ENCODE measurements around the gene IQSEC1. TPM values are rescaled to one million over a fixed set of nuclear protein-coding genes. Genes with fewer than 3 reads are reported as not detected.

Gene IQSEC1
- polyA plus RNA-seq, 1 donor (not counting 4 experiments of a cell fraction or from before 2014, with no cell fraction given): 2.8 TPM

GRCh38 chr3:12926660-12927059 lies 146.6 kb downstream of the IQSEC1 start:
- peaks cover 0 to 11% of the 10 kb centered on the region in 2 experiments for H3K36me3 ChIP-seq (ENCODE audit: control insufficient read depth in 2 of 2, extremely low read depth in 1 of 2, insufficient read depth in 2 of 2, low read length in 2 of 2)
- H3K4me3 ChIP-seq (ENCODE audit: control insufficient read depth in 2 of 3, extremely low read depth in 1 of 3, insufficient read depth in 2 of 3, low read depth in 1 of 3, low read length in 3 of 3): no peak overlapping the region
- peaks cover 2% of the 10 kb centered on the region for H4K20me1 ChIP-seq (ENCODE audit: control insufficient read depth, extremely low read depth, insufficient read depth, low read length)
- H3K27me3 ChIP-seq (ENCODE audit: control insufficient read depth, extremely low read depth, insufficient read depth, low read length): no peaks in the 10 kb centered on the region
- FAIRE-seq (no peak), DNase-seq (ENCODE audit: low read depth, low spot score) (no peak)
- TF ChIP-seq CTCF (optimal IDR thresholded peaks at IDR 0.05 in 1 of 3, IDR thresholded peaks at IDR 0.05 in 1 of 3, conservative IDR thresholded peaks at IDR 0.05 in 1 of 3; ENCODE audit: extremely low read depth in 1 of 3, insufficient read depth in 2 of 3, low read length in 3 of 3) (no peak), EZH2 (IDR thresholded peaks at IDR 0.05; ENCODE audit: low read length) (no peak)
- H3K4me2 ChIP-seq (ENCODE audit: control insufficient read depth, extremely low read depth, insufficient read depth, low read depth, low read length): no peak overlapping the region
- no peaks in the 10 kb centered on the region for H3K9me3 ChIP-seq (ENCODE audit: control insufficient read depth, low read depth, low read length)
- H3K79me2 ChIP-seq (ENCODE audit: control insufficient read depth, insufficient read depth, low read length): no peaks in the 10 kb centered on the region
- dilution Hi-C loops (cut with MboI; ENCODE audit: extremely low pct_ligation_motif_present, low sequenced_read_pairs): no loop called here
- no peak overlapping the region for H2AFZ ChIP-seq (ENCODE audit: control insufficient read depth, low read length)
- H3K4me1 ChIP-seq (ENCODE audit: control insufficient read depth, extremely low read depth, insufficient read depth, low read length): no peaks in the 10 kb centered on the region
- no peak overlapping the region for H3K27ac ChIP-seq (ENCODE audit: control insufficient read depth, insufficient read depth, low read length)
- no peaks in the 10 kb centered on the region for H3K9me1 ChIP-seq (ENCODE audit: control insufficient read depth, extremely low read depth, insufficient read depth, low read length)
- H3K9ac ChIP-seq (ENCODE audit: control insufficient read depth, extremely low read depth, insufficient read depth, low read length): no peak overlapping the region

- Histone ChIP-seq H3K4me3 (ENCODE audit: control insufficient read depth in 2 of 3, extremely low read depth in 1 of 3, insufficient read depth in 2 of 3, low read depth in 1 of 3, low read length in 3 of 3) (no peak overlapping the region), H3K4me2 (ENCODE audit: control insufficient read depth, extremely low read depth, insufficient read depth, low read depth, low read length) (no peak overlapping the region), H3K9ac (ENCODE audit: control insufficient read depth, extremely low read depth, insufficient read depth, low read length) (no peak overlapping the region), H3K9me1 (ENCODE audit: control insufficient read depth, extremely low read depth, insufficient read depth, low read length) (no peaks in the 10 kb centered on the region), H3K4me1 (ENCODE audit: control insufficient read depth, extremely low read depth, insufficient read depth, low read length) (no peaks in the 10 kb centered on the region), H3K79me2 (ENCODE audit: control insufficient read depth, insufficient read depth, low read length) (no peaks in the 10 kb centered on the region), H3K36me3 (ENCODE audit: control insufficient read depth in 2 of 2, extremely low read depth in 1 of 2, insufficient read depth in 2 of 2, low read length in 2 of 2) (peaks cover 0 to 17% of the 10 kb centered on the region in 2 experiments), H4K20me1 (ENCODE audit: control insufficient read depth, extremely low read depth, insufficient read depth, low read length) (peaks cover 2% of the 10 kb centered on the region), H3K27ac (ENCODE audit: control insufficient read depth, insufficient read depth, low read length) (no peak overlapping the region), H3K9me3 (ENCODE audit: control insufficient read depth, low read depth, low read length) (no peaks in the 10 kb centered on the region), H3K27me3 (ENCODE audit: control insufficient read depth, extremely low read depth, insufficient read depth, low read length) (no peaks in the 10 kb centered on the region), H2AFZ (ENCODE audit: control insufficient read depth, low read length) (no peak overlapping the region)
- FAIRE-seq (no peak), DNase-seq (ENCODE audit: low read depth, low spot score) (no peak)
- dilution Hi-C loops (cut with MboI; ENCODE audit: extremely low pct_ligation_motif_present, low sequenced_read_pairs): no loop called here
- no peak for TF ChIP-seq EZH2 (IDR thresholded peaks at IDR 0.05; ENCODE audit: low read length)
- no peak for TF ChIP-seq CTCF (optimal IDR thresholded peaks at IDR 0.05 in 1 of 3, IDR thresholded peaks at IDR 0.05 in 1 of 3, conservative IDR thresholded peaks at IDR 0.05 in 1 of 3; ENCODE audit: extremely low read depth in 1 of 3, insufficient read depth in 2 of 3, low read length in 3 of 3)
Measured at GRCh38 chr3:12925648-12926047, 147.6 kb downstream of the IQSEC1 start.
